ENCODE data around the gene PRRC2C.
A peak's percentile ranks its signal among the peaks of the same experiment; 100 is the strongest.
"Not testable (repeated sequence)": the region's sequence is repeated elsewhere in the genome, so short reads cannot be mapped to it uniquely, and the experiment has no call there.

PRRC2C gene

DNA sequence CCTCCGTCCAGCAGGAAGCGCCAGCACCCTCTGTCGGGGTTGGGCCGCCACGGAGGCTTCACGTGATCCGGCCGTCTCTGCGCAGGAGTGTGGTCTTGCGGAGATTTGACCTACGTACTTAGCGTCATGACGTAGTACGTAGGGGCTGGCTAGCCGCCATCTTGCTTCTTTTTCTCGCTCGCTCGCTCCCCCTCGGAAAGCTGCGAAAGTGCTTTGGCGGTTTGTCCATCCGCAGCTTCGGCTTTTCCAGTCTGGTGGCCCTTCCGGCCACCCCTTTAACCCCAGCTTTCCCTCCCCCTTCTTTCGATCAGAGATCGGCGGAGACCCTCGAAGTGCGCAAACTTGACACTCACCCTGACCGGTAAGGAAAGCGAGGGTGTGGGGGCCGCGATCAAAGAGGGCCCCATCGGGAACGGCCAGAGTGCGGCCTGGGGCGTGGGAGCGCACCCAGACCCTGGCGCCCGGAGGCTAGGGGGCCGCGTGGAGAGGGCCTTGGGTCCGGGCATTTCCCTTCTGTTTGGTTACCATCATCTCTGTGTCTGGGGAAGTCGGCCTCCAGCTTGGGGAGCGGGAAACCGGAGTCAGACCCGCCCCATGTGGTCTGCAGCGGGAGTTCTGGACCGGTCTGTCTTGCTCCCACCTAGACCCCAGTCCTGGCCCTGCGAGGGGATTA, at the start of gene PRRC2C:
TSS of gene PRRC2C (plus strand) at position 156 of the 673 bp plus-strand sequence. CDS start 26,559 bp downstream, outside the sequence.
- Histone ChIP-seq H3K27ac (peak within 1 kb of the TSS; percentile 89 to 100 (median 97)), H3K4me3 (peak within 1 kb of the TSS; percentile 67 to 98 (median 88))

DNA sequence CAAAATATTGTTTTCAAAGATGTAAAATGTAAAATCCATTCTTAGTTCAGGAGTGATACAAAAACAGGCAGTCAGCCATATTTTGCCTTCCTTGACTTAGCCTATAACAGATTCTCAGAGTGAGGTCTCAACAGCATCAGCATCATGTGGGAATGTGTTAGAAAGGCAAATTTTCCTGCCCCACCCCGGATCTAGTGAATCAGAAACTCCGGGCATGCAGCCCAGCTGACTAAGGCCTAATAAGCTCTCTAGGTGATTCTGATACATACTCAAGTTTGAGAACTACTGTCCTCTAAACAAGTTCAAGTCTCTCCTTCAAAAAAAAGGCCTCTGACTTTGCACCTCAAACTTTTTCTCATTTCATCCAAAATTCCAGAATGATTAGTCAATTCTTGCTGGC, 46.9 kb upstream of the PRRC2C start:
- Histone ChIP-seq H3K4me3 (no peak overlapping the region), H3K27ac (peak overlapping the region in 5 of 21 experiments; percentile 2 to 48 (median 25))

DNA sequence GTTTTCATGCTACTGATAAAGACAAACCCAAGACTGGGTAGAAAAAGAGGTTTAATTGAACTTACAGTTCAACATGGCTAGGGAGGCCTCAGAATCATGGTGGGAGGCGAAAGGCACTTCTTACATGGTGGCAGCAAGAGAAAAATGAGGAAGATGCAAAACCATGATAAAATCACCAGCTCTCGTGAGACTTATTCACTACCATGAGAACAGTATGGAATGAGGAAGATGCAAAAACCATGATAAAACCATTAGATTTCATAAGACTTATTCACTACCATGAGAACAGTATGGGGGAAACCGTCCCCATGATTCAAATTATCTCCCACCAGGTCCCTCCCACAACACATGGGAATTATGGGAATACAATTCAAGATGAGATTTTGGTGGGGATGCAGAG, 45.1 kb upstream of the PRRC2C start:
- H3K4me3 ChIP-seq, result not testable (repeated sequence)

DNA sequence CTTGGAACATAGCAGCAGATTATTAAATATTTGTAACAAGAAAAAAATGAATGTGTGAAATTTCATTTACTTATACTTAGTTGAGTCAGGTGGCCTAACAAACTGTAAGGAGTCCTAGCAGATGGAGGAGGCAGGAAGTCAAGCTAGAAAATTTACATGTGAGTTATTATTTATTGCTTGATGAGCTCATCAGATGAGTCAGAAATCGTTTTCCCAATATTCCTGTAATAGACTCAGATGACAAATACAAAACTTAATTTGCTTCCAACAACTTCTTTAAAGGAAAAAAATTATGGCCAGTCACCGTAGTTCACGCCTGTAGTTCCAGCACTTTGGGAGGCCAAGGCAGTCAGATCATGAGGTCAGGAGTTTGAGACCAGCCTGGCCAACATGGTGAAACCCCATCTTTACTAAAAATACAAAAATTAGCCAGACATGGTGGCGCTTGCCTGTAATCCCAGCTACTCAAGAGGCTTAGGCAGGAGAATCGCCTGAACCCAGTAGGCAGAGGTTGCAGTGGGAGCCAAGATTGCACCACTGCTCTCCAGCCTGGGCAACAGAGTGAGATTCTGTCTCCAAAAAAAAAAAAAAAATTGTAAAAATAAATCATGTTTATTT, 43.9 kb upstream of the PRRC2C start:
- not testable (repeated sequence) for H3K4me3 ChIP-seq
- peak overlapping the region in 3 of 21 experiments; percentile 26 to 41 (median 33) for H3K27ac ChIP-seq

More for the DNA sequence above, 45.1 kb upstream of the PRRC2C start:
- not testable (repeated sequence) for H3K27ac ChIP-seq

DNA sequence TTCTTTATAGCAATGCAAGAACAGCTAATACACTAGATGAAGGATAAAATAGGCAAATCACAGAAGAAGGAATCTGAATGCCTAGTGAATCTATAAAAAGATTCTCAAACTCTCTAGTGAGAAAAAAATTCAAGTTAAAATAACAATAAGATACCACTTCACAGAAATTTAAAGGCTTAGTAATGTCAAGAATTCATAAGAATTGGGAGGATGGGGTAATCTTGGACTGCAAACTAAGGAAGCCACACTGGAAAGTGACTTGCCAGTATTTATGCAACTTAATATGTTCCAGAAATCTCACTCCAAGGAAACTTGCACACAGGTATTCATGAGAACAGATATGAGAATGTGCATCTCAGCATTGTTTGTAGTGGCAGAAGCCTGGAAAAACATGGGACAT, 38.9 kb upstream of the PRRC2C start:
- H3K4me3 ChIP-seq, result no peak overlapping the region

DNA sequence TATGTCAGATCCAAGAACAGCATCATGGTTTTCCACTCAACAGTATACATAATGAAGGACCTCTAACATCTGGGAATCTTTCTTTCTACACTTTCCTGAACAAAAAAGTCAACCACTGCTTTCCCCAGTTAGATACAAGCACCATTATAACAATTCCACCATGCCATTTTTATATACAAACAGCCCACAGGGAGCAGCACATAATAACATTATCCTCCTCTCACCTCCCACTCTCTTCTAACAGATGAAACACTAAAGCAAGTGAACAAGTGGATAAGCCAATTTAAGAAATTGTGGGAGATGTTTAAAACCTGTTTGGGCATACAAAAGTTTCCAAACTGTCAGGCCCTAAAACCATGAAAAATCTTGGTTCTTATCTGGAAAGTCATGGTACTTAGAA, 29.4 kb upstream of the PRRC2C start:
- H3K27ac ChIP-seq, result no peak overlapping the region
- no peak overlapping the region for H3K4me3 ChIP-seq

More for the DNA sequence above, 38.9 kb upstream of the PRRC2C start:
- H3K27ac ChIP-seq, result no peak overlapping the region

DNA sequence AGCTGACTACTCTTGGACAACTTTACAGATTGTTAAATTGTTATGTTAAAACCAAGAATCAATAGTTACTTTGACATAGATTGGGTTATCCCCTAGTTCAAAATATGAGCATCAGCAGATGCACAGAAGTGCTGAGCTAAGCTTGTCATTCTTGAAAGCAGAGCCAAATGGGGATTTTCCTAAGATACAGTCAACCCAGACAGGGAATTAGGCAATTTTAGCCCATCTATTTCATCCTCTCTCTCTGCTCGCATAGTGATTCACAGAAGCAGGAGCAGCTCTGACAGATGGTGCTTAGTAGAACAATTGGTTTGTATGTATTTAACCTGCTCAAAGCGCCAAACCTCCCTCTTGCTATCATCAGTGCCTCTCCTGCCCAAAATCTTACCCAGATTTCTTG, 27.9 kb upstream of the PRRC2C start:
- H3K27ac ChIP-seq, result no peak overlapping the region
- H3K4me3 ChIP-seq, result no peak overlapping the region

DNA sequence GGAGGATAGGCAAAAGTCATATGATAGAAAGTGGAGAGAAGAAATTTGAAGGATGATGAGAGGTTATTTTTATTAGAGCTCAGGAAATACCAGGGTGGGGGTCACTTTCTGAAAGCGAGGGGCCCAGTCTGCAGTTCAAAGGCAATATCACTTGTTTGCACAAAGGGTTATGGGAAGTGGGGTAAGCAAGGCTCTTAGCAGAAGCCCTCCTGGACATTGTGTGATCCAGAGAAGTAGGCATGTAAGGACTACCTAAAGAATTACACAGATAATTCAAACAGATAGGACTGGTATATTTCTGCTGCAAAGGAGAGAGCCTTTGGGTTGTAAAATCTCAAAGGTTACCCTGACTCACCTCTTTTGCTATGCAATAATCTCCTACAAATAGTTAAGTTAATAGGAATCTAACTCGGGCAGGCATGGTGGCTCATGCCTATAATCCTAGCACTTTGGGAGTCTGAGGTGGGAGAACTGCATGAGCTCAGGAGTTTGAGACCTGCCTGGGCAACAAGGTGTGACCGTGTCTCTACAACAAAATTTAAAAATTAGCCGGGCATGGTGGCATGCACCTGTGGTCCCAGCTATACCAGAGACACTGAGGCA, 25.2 kb upstream of the PRRC2C start:
- no peak overlapping the region for H3K4me3 ChIP-seq

DNA sequence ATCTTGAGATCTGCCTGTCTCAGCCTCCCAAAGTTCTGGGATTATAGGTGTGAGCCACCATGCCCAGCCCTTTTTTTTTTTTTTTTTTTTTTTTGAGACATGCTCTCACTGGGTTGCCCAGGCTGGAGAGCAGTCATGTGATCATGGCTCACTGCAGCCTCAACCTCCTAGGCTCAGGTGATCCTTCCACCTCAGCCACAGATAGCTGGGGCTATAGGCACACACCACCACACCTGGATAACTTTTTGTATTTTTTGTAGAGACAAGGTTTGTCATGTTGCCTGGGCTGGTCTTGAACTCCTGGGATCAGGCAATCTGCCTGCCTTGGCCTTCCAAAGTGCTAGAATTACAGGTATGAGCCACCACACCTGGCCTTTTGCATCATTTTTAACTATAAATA, 17.7 kb upstream of the PRRC2C start:
- H3K4me3 ChIP-seq, result no peak overlapping the region
- peak overlapping the region in 3 of 21 experiments; percentile 6 to 37 (median 10) for H3K27ac ChIP-seq

More for the DNA sequence above, 25.2 kb upstream of the PRRC2C start:
- no peak overlapping the region for H3K27ac ChIP-seq

DNA sequence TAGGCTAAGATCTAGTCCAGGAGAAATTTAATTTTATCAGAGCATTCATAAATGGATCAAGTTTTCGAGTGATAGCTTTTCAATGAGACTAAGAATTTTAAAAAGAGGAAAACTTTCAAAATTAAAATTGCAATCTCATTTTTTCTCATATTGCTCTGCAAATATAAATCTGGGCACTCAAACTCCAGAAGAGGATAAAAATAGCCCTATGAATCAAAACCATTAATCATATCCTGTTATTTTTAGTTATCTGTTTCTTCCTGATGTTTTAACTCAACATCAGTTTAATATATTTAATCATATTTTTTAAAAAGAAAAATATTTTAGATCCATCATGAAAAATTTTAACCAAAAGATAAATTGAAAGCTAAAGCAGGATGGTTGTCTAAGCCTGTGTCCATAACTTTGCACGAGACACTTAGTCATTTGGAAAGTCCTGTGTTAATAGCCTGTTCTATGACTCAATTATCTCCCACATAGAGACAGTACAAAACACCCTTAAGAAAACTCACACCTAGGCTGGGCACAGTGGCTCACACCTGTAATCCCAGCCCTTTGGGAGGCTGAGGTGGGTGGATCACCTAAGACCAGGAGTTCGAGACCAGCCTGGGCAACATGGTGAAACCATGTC, 17.1 kb upstream of the PRRC2C start:
- Histone ChIP-seq H3K4me3 (no peak overlapping the region), H3K27ac (peak overlapping the region in 5 of 21 experiments; percentile 10 to 42 (median 28))

DNA sequence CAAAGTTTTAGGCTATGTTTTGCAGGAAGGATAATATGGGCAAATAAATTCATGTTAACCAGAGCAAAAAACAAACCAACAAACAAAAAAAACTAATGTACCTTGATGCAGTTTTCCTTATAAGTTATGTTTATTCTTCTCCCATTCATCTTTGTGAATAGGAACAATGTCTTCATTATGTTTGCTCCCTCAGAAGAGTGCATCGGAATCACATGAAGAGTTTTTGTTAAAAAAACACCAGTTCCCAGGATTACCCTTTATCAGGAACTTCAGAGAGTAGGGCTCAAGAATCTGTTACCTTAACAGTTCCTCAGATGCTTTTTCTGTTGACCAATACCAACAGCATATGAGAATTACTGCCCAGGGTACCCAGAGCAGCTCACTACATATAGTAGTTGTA, 14.6 kb upstream of the PRRC2C start:
- Histone ChIP-seq H3K27ac (no peak overlapping the region), H3K4me3 (no peak overlapping the region)

DNA sequence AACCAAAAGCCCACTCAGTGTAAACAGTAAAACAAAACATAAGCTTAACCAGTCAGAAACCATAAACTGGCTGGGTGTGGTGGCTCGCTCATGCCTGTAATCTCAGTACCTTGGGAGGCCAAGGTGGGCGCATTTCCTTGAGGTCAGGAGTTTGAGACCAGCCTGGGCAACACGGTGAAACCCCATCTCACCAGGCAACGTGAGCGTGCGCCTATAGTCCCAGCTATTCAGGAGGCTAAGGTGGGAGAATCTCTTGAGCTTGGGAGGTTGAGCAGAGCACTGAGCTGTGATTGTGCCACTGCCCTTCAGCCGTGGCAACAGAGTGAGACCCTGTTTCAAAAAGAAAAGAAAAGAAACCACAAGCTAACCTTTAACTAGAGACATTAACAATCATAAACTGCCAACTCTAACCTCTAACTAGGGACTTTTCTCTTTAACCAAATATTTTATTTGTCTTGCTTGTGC, 13.1 kb upstream of the PRRC2C start:
- Histone ChIP-seq H3K4me3 (no peak overlapping the region), H3K27ac (no peak overlapping the region)

DNA sequence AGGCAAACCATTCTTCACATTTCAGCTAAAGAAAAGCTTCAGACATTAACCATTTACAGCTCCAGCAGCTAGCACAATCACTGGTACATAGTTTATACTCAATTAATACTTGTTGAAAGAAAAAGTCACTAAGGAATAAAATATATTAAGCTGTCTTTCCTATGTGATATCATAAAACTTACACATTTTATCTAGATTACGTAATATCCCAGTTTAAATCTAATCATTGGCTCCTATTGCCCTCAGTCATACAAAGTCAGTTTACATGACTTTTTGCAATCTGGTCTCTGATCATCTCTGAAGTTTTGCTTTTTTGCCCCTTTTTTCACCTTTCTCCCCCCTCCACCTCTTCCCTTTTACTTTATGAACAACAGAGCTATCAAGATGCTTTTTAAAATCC, 8.5 kb upstream of the PRRC2C start:
- no peak overlapping the region for H3K4me3 ChIP-seq
- H3K27ac ChIP-seq, result no peak overlapping the region

DNA sequence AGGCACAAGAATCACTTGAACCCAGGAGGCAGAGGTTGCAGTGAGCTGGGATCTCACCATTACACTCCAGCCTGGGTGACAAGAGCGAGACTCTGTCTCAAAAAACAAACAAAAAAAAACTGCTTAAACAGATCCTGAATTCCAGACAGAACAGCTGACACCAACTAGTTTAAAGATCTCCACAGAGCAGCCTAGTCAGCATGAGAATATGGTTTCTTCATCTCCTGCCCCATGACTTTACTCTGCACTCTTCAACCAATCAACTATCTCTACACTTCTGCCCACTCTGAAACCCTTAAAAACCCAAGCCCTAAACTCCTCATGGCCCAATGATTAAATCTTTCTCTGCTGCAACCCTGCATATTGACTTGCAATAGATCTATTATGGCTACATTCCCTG, 7.5 kb upstream of the PRRC2C start:
- Histone ChIP-seq H3K4me3 (no peak overlapping the region), H3K27ac (no peak overlapping the region)

DNA sequence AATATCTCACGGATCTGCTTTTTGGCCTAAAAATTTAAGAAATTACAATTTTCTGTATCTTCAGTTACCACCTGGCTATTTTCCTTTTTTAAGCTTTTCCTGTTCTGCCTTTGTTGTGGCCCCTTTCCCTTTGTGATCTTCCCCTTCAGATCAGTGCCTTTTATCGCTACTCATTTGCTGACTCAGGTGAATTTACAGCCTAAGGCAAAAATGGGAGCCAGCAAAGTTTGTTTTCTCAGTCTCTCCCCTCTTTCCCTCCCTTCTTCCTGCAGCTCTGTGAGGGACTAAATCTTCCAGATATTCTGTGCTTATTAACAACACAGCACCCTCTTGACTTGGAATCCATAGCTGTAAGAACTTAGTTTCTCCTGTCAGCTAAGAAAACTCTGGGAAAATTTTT, 5.3 kb upstream of the PRRC2C start:
- no peak overlapping the region for H3K27ac ChIP-seq

DNA sequence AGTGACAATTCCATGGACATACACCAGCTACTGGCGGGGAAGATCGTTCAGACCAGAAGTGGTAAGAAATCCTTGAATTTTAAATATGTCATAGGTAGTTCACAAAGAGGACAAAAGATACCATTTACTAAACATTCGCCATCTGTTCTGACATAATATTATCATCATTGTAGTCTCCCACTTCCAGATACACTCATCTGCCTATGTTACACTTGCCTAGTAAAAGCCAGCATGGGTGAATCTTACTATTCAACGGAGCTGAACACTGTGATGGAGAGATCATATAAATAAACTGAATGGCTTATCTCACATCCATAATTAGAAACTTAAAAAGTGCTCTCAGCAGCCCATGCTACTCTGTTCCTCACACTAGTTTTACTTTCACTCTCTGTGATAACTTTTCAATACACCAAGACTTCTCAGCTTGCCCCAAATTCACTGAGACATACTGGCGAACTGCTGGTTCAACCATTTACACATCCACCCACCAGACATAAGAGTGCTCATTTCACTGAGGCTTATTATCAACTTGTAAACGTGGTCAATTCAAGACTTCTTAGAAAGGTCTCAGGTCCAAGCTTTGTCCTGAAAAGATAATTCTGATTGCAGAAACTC, 463 bp upstream of the PRRC2C start:
- H3K4me3 ChIP-seq, result peak overlapping the region; percentile 67 to 98 (median 88)
- H3K27ac ChIP-seq, result peak overlapping the region in 20 of 21 experiments; percentile 64 to 100 (median 98)

More for the DNA sequence above, 5.3 kb upstream of the PRRC2C start:
- H3K4me3 ChIP-seq, result no peak overlapping the region

DNA sequence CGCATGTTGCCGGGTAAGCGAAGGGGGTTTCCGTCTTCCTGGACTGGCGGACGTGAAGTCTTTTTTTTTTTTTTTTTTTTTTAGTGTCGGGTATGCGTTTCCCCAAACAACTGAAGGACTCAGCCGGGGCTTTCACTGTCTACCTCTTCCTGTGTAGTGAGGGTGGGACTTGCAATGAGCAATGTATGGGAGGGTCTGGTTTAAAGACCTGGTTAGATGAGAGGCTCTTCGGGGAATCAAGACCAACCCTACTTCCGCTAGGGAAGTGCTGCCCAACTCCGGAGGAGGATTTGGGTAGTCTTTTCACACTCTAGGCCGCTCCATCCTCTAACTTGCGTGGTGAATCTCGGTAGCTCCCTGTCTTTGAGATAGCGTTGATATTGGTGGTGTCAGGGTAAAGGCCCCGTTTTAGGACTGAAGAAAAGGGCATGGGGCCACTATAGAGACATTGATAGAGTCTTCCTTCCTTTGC, 754 bp downstream of the PRRC2C start:
- Histone ChIP-seq H3K27ac (peak overlapping the region; percentile 89 to 100 (median 97)), H3K4me3 (peak overlapping the region; percentile 67 to 98 (median 88))

DNA sequence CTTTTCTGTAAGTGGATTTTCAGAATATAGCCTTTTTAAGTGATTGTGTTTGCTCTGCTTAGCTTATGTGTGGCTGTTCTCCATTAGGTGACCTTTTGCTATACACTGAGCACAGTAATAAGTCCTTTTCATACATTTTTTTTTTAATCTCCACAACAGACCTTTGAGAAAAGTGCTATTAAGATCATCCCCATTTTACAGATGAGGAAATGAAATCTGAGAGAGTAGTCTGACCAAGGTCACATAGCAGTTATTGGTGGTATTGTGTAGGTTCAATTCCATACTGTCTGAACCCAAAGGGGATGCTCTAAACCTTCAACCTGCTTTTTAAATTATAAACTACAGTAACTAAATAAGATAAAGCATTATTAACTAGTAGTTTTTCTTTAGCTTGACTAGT, 1.7 kb downstream of the PRRC2C start:
- Histone ChIP-seq H3K4me3 (peak overlapping the region in 6 of 7 experiments; percentile 67 to 96 (median 88)), H3K27ac (peak overlapping the region in 9 of 21 experiments; percentile 95 to 100 (median 98))

DNA sequence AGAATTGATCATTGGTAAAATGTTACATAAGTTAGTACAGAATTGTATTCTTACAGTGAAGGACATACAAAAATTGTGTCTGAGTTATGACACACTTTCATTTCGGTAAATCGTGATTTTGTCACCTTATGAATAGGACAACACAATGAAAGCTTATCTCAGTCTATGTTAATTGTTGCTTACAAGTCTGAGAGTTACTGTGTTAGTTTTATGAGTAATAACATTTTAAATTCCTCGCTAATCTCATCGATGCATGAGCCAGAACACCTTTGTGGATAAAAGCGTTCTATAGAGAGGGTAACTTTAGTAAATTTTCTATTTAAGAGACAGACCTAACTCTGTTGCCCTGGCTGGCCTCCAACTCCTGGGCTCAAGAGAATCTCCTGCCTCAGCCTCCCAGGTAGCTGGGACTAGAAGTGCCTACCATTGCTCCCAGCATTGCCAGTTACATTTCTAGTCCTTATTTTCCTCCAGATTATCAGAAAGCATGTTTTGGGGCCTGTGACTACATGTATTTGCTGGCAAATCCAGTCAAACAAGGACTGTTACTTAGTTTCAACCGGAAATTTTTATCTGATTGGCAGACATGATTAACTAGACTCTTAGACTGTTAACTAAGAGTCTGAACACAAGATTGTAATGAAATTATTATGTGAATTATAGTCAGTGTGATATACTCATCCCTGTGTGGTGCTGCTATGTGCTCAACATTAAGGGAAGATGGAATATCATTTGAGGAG, 3.0 kb downstream of the PRRC2C start:
- peak overlapping the region in 1 of 7 experiments; percentile 5 for H3K4me3 ChIP-seq
- peak overlapping the region in 3 of 21 experiments; percentile 1 to 64 (median 38) for H3K27ac ChIP-seq
